ENCODE data around the gene CAMSAP3. TPM values are rescaled to one million over a fixed set of nuclear protein-coding genes. Genes with fewer than 3 reads are reported as not detected.

CAMSAP3 gene, protein sequence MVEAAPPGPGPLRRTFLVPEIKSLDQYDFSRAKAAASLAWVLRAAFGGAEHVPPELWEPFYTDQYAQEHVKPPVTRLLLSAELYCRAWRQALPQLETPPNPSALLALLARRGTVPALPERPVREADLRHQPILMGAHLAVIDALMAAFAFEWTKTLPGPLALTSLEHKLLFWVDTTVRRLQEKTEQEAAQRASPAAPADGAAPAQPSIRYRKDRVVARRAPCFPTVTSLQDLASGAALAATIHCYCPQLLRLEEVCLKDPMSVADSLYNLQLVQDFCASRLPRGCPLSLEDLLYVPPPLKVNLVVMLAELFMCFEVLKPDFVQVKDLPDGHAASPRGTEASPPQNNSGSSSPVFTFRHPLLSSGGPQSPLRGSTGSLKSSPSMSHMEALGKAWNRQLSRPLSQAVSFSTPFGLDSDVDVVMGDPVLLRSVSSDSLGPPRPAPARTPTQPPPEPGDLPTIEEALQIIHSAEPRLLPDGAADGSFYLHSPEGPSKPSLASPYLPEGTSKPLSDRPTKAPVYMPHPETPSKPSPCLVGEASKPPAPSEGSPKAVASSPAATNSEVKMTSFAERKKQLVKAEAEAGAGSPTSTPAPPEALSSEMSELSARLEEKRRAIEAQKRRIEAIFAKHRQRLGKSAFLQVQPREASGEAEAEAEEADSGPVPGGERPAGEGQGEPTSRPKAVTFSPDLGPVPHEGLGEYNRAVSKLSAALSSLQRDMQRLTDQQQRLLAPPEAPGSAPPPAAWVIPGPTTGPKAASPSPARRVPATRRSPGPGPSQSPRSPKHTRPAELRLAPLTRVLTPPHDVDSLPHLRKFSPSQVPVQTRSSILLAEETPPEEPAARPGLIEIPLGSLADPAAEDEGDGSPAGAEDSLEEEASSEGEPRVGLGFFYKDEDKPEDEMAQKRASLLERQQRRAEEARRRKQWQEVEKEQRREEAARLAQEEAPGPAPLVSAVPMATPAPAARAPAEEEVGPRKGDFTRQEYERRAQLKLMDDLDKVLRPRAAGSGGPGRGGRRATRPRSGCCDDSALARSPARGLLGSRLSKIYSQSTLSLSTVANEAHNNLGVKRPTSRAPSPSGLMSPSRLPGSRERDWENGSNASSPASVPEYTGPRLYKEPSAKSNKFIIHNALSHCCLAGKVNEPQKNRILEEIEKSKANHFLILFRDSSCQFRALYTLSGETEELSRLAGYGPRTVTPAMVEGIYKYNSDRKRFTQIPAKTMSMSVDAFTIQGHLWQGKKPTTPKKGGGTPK
- under 1 TPM in 2 of 4 donors, not detected in 2; 0.15 to 0.16 TPM for total RNA-seq

DNA sequence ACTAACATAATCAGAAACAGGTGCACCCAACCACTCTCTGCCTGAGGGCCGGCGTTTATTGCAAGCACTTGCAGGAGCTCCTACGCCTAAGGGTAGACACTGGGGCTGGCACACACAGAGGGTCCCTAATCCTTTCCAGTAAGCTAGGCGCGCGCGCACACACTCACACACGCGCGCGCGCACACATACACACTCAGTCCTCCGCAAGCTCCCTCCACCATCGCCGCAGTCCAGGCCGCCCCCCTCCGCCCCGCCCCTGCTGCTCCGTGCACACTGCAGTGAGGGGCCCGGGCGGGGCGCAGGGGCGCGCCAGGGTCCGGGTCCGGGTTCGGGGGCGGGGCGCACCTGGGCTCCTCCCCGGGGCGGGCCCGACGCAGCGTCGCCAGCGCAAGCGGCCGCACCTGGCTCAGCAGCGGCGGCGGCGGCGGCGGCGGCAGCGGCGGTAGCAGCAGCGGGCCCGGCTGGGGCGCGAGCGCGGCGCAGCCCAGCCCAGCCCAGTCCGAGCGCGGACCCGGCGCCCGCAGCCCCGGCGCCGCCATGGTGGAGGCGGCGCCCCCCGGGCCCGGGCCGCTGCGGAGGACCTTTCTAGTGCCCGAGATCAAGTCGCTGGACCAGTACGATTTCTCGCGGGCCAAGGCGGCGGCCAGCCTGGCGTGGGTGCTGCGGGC, at the start of gene CAMSAP3:
CAMSAP3 (plus strand) TSS at position 398 of the 668 bp plus-strand sequence; CDS start at position 538, 140 bp downstream.
- Histone ChIP-seq H3K36me3 (no peaks in the 10 kb centered on the region), H3K4me3 (no peak within 1 kb of the TSS), H3K9me3 (no peaks in the 10 kb centered on the region), H3K4me1 (no peaks in the 10 kb centered on the region), H3K27me3 (peaks cover 40 to 43% (median 43%) of the 10 kb centered on the region in 3 donors), H3K27ac (no peak within 1 kb of the TSS)
- no peak for DNase-seq
- intact Hi-C loops (cut with DNase I; ENCODE audit: low total_unique reads), result no loop called here
- TF ChIP-seq, protein P1, sequence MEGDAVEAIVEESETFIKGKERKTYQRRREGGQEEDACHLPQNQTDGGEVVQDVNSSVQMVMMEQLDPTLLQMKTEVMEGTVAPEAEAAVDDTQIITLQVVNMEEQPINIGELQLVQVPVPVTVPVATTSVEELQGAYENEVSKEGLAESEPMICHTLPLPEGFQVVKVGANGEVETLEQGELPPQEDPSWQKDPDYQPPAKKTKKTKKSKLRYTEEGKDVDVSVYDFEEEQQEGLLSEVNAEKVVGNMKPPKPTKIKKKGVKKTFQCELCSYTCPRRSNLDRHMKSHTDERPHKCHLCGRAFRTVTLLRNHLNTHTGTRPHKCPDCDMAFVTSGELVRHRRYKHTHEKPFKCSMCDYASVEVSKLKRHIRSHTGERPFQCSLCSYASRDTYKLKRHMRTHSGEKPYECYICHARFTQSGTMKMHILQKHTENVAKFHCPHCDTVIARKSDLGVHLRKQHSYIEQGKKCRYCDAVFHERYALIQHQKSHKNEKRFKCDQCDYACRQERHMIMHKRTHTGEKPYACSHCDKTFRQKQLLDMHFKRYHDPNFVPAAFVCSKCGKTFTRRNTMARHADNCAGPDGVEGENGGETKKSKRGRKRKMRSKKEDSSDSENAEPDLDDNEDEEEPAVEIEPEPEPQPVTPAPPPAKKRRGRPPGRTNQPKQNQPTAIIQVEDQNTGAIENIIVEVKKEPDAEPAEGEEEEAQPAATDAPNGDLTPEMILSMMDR (IDR thresholded peaks at IDR 0.05 in 4 of 5, conservative IDR thresholded peaks at IDR 0.05 in 1 of 5), result no peak
- TF ChIP-seq POLR2A (IDR thresholded peaks at IDR 0.05), result no peak
- in situ Hi-C loops (cut with MboI; ENCODE audit: low sequenced_read_pairs in 4 of 4), result no loop called here
- ATAC-seq, result no peak

DNA sequence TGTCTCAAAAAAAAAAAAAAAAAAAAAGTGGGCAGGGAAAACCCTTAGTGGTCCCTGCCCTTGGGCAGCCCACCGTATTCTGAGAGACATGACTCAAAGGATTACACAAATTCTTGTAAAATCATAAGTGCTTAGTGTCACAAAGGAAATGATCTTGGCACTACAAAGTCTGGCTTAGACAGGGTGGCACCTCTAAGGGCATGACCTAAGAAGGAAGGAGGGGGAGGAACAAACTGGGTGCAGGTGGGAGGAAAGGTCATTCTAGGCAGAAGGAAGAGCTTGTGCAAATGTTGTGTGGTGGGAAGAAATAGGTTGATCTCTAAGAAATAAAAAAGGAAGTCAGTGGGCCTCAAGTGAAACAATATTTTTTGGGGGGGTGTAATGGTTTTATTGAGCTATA, 49.8 kb upstream of the CAMSAP3 start:
- intact Hi-C loops (cut with DNase I; ENCODE audit: low total_unique reads) (no loop called here), in situ Hi-C loops (cut with MboI; ENCODE audit: low sequenced_read_pairs in 4 of 4) (loop anchor here in 1 of 4 donors (25.0 kb wide), 1 partner anchor 159 kb away; no protein-coding TSS in a partner anchor)
- no peaks in the 10 kb centered on the region for H3K9me3 ChIP-seq
- no peak overlapping the region for H3K27ac ChIP-seq
- H3K27me3 ChIP-seq, result no peaks in the 10 kb centered on the region
- TF ChIP-seq, protein P1 (IDR thresholded peaks at IDR 0.05 in 4 of 5, conservative IDR thresholded peaks at IDR 0.05 in 1 of 5), result no peak
- TF ChIP-seq POLR2A (IDR thresholded peaks at IDR 0.05), result no peak
- DNase-seq, result no peak
- no peak for ATAC-seq
- no peak overlapping the region for H3K4me3 ChIP-seq
- H3K4me1 ChIP-seq, result no peaks in the 10 kb centered on the region
- H3K36me3 ChIP-seq, result peaks cover 0 to 38% of the 10 kb centered on the region in 2 donors

DNA sequence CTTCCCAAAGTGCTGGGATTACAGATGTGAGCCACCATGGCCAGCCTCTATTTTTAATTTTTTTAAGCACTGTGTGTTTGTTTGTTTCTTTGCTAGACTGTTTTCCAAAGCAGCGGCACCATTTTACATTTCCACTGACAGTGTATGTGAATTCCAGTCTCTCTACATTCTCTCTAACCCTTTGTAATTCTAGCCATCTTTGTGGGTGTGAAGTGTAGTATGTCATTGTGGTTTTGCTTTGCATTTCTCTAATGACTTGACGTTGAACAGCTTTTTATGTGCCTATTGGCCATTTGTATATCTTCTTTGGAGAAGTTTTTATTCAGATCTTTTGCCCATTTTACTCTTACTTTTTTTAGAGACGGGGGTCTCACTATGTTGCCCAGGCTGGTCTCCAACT, 48.5 kb upstream of the CAMSAP3 start:
- Histone ChIP-seq H3K9me3 (no peaks in the 10 kb centered on the region), H3K27ac (no peak overlapping the region), H3K4me1 (no peaks in the 10 kb centered on the region), H3K36me3 (peaks cover 0 to 25% of the 10 kb centered on the region in 2 donors), H3K27me3 (no peaks in the 10 kb centered on the region), H3K4me3 (no peak overlapping the region)
- TF ChIP-seq, protein P1 (IDR thresholded peaks at IDR 0.05 in 4 of 5, conservative IDR thresholded peaks at IDR 0.05 in 1 of 5), result no peak
- no peak for TF ChIP-seq POLR2A (IDR thresholded peaks at IDR 0.05)
- intact Hi-C loops (cut with DNase I; ENCODE audit: low total_unique reads) (no loop called here), in situ Hi-C loops (cut with MboI; ENCODE audit: low sequenced_read_pairs in 4 of 4) (loop anchor here in 1 of 4 donors (25.0 kb wide), 1 partner anchor 160 kb away; no protein-coding TSS in a partner anchor)
- DNase-seq, result no peak
- ATAC-seq, result no peak

Measured in gastrocnemius medialis (tissue), 4 donors.